ENCODE data around the gene ZRANB1. TPM values are rescaled to one million over a fixed set of nuclear protein-coding genes. Genes with fewer than 3 reads are reported as not detected.

The ZRANB1 gene
- polyA plus RNA-seq, 1 donor, result 31.8 TPM

DNA sequence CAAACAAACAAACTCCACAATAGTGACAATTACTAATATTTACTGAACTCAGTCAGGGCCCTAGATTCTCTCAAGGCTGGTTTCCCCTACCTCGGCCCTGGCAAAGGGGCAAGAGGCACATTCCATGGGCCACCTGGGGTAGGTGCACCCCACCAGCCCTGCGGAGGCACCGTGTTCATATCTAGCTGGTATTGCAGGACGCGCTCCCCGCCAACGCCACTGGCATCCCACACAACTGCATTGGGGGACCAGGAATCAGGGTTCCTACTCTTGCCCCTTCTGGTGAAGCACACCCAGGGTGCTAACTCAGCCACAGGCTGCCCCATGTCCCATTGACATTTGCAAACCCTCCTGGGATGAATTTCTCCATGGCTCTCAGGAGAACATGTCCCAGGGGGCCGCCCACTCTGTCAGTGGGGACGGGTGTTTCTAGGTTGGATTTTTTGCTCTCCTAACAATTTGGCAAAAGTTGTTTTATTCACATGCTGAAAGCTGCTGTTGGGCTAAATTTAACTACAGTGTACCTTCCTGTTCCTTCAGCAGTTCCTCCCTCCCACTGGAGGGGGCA is 76.7 kb downstream of the ZRANB1 start:
- no peak for DNase-seq

DNA sequence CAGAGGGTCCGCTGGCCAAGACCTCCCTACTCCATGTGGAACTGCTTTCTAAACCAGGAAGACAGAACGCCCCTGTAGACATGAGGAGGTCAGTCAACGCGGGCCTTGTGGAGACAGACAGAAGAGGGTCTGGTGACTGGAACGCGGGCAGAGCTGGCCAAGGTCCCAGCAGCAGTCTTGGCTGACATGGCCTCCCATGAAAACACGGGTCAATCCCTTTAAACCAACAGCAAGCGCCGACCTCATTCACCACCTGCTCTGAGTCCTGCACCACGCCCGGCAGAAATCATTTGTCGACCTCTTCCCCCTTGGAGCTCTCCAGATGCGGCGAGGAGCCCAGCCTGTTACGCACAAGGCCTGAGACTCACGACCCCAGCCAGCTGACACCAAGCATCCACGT is 78.5 kb downstream of the ZRANB1 start:
- DNase-seq, result no peak

DNA sequence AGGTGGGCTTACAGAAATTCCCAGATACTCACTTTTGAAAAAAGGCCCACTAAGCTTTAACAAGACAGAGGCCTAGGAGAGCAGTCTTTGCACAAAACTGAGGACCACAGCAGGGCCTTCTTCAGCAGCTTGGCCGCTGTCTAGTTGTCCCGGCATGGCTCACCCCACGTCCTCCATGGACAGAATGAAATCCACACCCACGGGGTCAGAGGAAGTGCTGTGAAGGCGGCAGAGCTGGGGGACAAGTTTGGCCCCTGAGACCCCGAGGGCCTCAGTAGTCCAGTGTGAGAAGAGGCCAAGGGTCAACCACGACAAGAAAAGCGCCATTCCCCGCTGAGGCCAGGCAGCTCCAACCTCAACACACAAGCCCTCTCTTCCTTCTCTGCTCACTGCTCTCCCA is 78.9 kb downstream of the ZRANB1 start:
- no peak for DNase-seq

DNA sequence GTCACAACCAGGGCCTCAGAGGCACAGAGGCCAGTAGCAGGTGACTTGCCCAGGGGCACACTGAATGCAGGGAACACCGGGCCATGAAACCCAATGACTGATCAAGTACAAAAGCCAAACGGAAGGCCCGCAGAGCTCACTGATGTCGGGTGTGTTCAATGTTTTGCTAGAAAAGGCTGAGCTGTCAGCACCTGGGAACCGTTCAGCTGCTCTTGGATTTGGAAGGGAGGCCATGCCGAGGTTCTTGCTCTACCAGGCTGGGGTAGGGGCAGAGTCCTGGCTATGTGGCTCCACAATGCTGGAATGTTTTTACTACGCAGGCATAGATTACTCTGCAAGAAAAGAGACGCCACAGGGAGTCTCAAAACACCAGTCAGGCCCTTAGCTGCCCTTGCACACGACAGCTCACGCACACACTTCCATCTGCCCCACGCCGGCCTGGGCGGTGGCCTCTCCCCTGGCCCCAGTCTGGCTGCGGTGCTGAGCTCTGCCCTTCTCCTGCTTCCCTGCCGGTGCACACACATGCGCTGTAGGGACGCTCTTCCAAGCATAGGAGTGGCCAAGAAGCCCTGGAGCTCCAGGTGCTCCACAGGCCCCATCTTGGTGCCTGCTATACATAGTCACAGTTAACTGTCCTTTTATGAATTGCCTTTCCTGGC is 79.9 kb downstream of the ZRANB1 start:
- no peak for DNase-seq

DNA sequence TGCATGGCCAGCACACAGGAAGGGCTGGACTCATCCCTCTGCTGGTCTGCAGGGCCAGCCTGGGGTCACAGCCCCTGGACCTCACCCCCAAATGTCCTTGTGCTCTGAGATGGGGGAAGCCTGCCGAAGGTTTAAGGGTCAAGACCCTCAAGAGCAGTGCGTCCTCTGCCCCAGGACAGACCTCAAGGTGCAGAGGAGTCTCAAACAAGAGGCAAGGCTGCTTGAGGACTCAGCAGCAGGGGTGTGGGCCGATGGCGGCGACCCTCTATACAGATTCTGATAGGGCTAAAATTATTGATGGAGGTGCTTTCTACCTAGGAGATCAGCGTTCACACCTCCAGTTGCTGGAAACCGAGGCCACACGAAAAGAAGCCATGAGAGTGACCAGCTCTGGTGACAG is 80.7 kb downstream of the ZRANB1 start:
- DNase-seq, result no peak

DNA sequence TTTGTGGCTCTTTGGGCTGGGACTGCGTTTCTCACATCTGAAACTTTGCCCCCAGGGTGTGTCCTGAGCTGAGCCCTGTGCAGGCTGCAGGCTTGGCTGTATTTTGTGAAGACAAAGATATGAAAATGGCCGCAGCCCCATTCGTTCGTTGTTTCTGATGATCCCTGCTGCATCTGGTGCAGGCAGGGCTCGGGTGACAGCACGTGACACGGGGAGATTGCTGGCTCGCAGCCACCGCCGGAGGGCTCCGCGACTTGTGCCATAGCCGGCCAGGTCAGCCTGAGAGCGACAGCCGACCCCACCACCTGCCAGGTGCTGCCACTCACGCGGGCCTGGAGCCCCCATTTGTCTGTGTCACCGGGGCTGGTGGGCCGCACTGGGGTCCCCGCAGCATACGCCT is 81.3 kb downstream of the ZRANB1 start:
- DNase-seq, result peak; percentile 61

DNA sequence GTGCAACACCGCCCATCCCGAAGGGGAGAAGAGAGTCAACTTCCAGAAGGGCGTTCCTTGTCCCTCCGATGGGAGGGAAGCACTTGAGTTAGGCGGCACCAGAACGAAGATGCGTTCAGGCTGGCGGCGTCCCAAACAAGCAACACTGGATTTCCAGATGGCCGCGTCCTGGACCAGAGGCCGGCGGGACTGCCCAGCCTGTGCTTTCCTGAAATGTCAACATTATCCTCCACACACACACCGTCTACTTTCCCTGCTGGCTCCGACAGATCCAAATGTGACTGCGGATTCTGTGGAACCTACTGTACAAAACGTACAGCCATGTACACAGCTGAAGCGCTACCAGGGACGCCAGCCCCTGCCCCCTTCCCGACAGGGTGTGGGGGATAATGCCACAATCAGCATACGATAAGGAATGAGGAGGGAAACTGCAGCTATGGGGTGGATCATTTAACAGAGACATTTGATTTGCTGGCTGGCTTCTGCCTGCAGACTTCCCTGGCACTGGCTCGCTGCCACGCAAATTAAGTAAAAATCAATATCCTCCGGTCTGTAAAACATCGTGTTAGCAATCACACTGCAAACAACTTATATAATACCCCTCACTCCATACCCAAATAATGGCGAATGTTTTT is 82.1 kb downstream of the ZRANB1 start:
- DNase-seq, result no peak

DNA sequence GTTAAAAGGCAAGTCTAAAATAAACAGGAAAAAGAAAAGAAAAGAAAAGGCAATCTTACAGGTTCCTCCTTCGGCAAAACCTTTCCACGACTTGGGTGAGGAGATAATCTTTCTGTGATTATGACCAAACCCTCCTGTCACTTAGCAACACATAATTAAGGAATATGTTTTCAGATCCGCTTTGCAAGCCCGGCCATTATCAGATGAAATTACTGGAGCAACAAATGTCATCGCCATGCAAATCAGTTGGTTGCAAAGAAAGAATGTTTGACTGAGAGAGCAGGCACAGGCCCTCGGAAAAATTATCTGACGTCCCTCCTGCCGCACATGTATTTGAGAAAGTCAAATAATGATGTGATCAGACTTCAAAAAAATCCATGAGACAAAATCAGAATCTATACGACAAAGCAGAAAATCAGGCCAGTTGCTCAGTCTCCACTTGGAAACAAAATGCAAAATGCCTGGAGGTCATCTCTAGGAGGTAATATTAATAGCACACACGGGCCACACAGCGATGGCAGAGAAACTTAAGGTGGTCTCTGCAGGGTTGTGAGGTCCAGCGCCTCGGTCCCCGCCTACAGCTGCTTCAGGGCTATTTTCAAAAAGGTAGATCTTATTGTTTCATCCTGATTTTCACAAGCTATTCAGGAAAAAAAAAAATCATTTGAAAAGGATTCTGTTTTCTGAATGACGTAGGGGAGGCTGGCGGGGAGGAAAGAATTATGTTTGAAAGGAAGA is 82.7 kb downstream of the ZRANB1 start:
- no peak for DNase-seq

DNA sequence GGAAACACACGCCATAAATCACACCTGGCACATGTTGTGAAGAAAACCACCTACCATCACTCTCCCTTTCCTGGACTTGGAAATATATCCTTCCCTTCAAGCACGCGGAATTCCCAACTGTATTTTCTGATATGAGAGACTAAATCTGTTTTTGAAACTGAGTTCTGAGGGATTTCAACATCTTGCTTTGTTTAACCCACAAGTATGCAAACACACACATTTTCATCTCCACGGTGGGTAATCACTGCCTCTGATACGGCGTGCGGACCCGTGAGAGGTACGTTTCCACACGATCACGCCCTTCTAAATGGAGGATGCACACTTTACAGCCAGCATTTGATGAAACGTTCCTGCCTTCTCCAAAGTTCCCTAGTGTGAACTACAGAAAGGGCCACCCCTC is 83.4 kb downstream of the ZRANB1 start:
- no peak for DNase-seq

DNA sequence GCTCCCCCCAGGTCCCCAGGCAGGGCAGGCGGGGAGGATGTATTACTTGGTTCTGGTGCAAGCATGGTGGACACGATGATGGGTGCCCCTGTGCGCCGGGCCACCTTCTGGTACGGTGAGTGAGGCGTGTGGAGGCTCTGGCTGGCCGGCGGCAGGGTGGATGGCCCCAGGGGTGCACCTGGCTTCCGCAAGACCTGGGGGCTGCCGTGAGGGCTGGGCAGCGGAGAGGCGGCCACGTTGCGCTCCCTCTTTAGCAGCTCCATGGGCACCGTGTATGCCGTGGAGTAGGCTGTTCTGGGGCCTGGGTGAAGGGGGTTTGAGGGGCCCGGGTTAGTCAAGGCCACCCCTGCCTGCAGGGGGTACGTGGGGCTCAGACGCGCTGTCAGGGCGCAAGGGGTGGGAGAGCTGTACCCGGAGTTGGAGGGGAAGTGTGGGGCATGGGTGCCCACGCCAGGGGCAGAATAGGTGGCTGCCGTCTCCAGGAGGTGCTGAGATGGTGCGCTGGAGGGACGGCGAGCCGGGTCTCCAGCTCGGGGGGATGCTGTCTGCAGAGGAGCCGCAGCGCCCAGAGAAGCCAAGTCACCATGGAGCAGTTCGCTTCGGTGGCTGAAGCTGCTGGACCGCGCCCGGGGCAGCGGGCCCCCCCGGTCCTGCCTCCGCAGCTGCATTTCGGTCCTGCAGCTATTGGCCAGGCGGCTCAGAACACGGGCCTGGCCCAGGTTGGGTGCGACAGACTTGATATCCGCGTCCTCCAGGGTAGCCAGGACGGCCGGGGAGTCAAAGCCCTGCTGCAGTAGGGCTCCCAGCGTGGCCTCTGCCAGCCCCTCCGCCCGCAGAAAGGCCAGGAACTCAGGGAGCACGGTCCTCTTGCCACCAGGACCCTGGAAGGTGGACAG is 84.4 kb downstream of the ZRANB1 start:
- no peak for DNase-seq

DNA sequence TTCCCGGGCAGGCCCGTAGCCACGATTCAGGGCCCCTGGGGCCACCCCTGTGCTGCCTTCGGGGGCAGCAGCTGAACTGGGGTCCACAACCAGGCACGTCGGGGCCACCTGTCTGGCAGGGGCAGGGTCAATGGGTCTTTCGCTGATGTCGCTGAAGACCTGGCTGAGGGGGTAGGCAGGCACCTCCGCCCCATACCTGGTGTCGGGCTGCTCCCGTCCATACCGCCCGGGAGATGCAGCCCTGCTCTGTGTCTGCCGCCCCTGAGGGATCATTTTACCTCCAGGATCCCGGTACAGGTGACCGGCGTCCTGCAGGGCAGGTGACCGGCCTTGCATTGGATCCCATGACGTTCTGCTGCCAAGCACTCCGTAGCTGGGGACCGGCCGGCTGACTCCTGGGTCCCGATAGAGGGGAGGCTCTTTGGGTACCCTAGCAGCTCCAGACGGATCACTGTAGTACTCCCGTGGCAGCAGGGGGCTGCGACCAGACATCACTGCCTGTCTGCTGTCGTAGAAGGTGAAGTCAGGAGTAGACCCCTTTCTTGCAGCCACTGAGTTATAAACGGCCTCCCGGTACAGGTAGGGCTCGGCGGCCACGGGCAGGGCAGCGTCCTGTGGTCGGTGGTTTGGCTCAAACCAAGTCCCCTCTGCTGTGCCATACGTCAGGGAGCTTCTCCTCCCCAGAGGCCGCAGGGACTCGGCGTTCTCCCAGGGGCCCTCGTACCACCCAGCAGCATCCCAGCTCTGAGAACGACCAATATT is 85.2 kb downstream of the ZRANB1 start:
- DNase-seq, result no peak

DNA sequence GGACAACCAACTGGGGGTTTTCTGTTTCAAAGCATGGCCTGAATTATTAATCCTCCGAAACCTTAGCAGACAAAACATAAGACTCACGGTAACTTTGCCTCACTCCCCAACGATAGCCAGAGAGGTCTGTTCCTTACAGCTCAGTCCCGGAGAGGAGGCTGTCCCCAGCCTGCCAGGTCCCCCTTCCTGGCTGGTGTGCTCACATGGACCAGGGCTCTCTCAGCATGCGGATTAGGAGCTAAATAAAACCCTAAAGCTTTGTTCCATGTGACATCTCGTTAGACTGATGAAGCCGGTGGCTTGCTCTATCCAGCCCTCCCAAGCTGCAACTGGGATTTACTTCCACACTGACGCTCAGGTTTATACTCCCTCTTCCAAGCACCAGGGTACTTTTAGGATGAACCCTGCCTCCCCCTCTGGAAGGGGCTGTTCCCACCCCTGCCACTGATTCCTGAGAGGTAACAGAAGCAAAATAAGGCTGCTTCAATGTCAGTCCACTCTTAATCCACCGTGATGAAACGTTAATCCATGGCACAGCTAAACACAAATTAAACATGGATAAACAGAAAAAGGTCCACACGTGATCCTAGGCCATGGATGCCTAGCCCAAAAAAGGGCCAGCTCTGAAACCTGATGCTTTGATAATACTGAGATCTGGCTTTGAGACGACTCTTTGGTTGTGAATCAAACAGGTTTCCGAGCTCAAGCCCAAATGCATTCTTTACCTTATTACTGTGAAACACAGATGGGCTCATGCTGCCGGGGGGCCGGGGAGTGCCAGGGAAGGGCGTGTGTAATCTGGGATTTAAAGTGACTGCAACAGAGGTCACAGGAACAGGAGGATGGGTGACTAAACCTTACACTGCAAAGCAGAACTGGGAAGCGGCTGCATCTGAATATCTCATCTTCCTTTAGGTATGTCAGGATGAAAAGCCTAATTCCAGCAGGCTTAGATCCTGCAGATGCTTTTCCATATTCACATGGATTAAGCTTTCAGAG is 86.2 kb downstream of the ZRANB1 start:
- no peak for DNase-seq

DNA sequence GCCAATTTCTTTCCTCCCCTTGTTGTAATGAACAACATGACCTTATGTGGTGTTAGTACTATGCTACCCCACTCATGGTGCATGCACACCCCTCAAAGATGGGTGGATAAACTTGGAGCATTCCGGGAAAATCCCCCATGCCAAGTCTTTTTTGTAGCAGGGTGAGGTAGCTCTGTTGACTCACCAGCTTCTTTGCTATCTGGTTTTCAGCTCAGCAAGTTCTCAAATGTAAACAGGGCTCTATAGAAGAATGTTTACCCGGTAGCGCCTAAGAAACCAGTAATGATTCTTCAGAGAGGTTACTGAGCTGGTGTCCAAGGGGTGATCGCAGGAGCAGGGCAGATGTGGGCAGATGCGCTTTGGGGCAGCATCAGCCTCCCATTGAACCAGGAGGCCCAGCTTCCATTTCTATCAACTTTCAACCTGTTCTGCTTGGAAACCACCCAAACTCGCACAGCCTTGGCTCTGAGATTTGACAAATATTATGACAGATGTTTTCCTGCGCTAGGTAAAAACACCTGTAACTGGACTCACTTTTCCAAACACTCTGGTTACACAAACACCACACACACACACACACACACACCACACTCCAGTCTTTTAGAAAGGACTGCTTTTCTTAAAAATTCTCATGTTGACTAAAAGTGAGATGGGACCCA is 87.8 kb downstream of the ZRANB1 start:
- no peak for DNase-seq

DNA sequence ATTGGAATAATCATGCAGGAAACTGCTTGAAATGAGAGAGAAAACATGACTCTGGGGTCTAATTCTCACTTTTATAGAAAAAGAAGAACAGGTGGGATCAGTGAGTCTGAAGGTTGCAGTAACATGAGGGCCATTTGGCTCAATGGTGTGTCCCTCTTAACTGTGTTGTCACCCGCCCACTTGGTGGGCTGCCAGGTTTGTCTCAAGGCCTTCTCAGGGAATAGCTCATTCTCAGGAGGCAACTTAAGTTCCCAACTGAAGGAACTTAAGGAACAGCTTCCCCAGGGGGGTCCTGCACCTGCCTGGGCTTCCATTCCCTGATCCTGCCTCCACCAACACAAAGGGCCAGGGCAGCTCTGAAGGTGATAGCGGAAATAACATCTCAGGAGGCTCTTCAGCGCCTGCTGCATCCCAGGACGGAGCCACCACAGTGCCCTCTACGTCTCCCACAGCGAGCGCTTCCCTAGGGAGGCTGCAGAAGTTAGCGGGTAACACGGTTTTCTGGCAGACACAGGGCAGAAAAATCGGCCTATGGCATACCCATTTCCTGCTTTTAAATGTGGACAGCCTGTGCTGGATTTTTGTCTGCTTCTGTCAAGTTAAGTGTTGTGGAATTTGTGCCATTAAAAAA is 88.8 kb downstream of the ZRANB1 start:
- no peak for DNase-seq

DNA sequence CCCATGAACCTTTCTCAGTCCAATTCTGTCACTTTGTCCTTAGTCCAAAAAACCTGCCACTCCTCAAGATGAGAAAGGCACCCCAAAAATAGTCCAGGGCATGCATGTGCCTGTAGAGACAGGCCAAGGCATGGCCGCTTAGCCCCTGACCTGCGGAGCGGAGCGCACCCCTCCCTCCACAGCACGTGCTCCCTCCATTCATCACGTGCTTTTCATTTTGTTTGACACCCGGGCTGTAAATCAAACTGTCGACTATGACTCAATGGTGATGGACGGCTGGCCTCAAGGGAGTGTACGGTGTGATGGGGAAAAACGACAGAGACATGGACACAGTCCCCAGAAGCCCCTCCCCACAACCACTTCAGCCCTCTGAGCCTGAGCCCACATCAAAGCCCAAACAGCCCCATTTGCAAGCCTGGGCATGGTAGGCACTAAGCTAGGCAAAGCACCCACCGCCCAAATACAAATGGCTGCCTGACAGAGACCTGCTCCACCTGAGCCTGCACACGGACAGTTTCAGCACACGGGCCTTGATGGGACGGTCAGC is 90.6 kb downstream of the ZRANB1 start:
- DNase-seq, result no peak

DNA sequence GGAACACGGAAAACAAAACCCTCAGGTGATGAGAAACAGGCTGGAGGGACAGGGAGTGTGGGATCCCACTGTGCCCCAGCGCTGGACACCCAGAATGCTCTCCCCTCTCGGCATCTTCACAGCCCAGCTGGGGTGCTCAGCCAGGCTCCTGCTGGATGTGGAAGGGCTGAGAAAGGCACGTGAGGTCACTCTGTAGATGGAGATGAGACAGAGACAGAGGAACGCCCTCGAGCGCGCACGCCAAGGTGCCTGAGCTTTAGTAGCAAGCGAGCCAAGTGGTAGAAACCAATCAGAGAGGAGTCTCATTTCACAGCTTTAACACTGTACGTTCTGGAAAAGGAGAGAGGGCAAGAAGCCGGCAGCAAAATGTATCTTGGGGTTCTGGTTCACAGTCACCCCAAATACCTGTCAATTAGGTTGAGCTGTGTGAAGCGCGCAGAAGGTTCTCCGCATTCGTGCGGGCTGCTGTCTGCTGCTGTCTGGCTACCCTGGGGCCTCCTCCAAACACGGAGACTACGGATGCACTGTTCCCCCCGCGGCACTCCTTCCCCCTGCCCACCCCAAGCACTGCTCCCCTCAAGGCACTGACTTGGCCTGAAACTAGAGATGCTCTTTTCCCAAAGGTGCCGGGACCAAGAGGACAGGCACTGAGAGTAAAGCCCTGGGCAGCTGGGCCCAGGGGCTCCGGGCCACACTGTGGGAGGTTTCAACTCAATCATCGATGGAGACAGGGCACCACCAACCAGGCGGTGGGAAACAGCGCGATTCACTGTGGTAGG is 91.4 kb downstream of the ZRANB1 start:
- no peak for DNase-seq

DNA sequence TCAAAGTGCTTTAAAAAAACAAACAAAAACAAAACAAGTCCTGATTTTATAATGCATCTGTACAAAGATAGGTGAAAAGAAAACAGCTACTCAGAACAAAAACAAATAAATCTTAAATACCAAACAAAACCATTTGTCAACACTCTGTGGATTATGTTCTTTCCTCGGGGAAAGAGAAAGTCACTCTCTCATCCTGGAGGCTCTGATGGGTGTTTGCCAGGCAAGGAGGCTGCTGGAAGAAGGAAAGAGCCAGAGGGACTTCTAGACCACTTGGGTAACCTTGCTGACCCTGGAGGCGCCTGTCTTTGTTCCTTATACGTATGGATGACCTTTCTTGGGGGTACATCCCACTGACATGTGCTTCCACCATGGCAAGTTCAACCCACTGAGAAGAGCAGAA is 92.8 kb downstream of the ZRANB1 start:
- no peak for DNase-seq

DNA sequence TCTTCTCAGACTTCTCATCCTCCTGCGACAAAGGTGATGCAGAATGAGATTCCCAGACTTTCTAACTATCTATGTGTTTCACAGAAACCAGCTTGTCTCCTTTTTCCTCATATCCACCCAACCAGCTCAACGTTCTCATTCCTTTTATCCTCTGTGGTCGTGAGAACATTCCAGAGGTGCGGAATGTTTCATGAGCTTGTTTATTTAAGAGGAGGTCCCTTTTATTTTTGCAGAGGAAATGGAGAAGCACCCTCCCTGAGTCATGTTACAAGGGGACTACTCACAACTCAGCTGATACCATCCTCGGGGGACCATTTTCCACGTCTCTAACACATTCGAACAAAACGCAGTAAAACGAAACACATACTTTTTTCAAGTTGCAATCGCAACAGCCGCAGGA is 93.2 kb downstream of the ZRANB1 start:
- no peak for DNase-seq
